Endothelial cell (in vitro differentiated cells): ENCODE measurements around the gene TRIOBP. TPM values are rescaled to one million over a fixed set of nuclear protein-coding genes. Genes with fewer than 3 reads are reported as not detected.

Source experiments
- DNase-seq: peaks from one replicate; pipeline ENCODE4 v3.0.0; 2021; ENCODE audit warnings: low spot score
- H3K27ac Mint-ChIP-seq: one replicate; pipeline ENCODE4 v1.8.0; 2021; ENCODE audit warnings: mixed read lengths, inconsistent platforms; ENCODE audit not compliant: unreplicated experiment
- H3K27me3 Mint-ChIP-seq: one replicate; pipeline ENCODE4 v1.8.0; 2021; ENCODE audit warnings: mild to moderate bottlenecking, moderate library complexity, mixed read lengths, inconsistent platforms; ENCODE audit not compliant: unreplicated experiment
- H3K36me3 Mint-ChIP-seq: one replicate; pipeline ENCODE4 v1.8.0; 2021; ENCODE audit warnings: mild to moderate bottlenecking, low read depth, mixed read lengths, inconsistent platforms; ENCODE audit not compliant: unreplicated experiment
- H3K4me1 Mint-ChIP-seq: one replicate; pipeline ENCODE4 v1.8.0; 2021; ENCODE audit warnings: mild to moderate bottlenecking, mixed read lengths, inconsistent platforms; ENCODE audit not compliant: unreplicated experiment
- H3K4me3 Mint-ChIP-seq: one replicate; pipeline ENCODE4 v1.8.0; 2021; ENCODE audit warnings: mild to moderate bottlenecking, mixed read lengths, inconsistent platforms; ENCODE audit not compliant: unreplicated experiment
- H3K9me3 Mint-ChIP-seq: one replicate; pipeline ENCODE4 v1.8.0; 2021; ENCODE audit warnings: mixed read lengths, inconsistent platforms; ENCODE audit not compliant: unreplicated experiment
- total RNA-seq: library from RNA; stranded (reverse); fragmentation: NEBNext Ultra II Directional; extraction: Animal tissue kit (Norgen Biotek cat#: 25700); gene quantifications from one replicate; pipeline ENCODE4 v1.2.1, GENCODE V29; 2021; ENCODE audit not compliant: unreplicated experiment
- TF ChIP-seq, protein P1 (sequence below): fragments of 200-600 bp; sonication (generic); IDR thresholded peaks from one replicate; pipeline ENCODE4 v1.5.0; 2021; ENCODE audit warnings: antibody characterized with exemption; ENCODE audit not compliant: unreplicated experiment

The TRIOBP gene
- total RNA-seq, 1 donor from 2014 or later: 110 TPM

DNA sequence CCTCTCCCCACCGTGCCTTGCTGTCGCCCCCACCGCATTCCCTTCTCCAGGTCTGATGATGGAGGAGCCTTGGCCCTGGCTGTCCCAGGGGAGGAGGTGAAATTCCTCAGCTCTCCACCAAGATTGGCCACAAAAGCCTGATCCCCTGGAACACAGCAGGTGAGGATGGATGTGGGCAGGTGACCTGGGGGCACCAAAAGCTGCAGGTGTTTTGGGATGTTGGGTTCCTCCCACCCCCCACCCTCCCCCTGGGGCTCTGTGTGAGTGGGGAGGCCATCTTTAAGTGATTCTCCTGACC is 639 bp downstream of the TRIOBP start:
- H3K27ac Mint-ChIP-seq: no peak overlapping the region
- peaks cover 5% of the 10 kb centered on the region for H3K27me3 Mint-ChIP-seq
- peaks cover 5% of the 10 kb centered on the region for H3K36me3 Mint-ChIP-seq
- peaks cover 3% of the 10 kb centered on the region for H3K4me1 Mint-ChIP-seq
- no peak overlapping the region for H3K4me3 Mint-ChIP-seq
- no peak for DNase-seq
- no peaks in the 10 kb centered on the region for H3K9me3 Mint-ChIP-seq
- TF ChIP-seq, protein P1, sequence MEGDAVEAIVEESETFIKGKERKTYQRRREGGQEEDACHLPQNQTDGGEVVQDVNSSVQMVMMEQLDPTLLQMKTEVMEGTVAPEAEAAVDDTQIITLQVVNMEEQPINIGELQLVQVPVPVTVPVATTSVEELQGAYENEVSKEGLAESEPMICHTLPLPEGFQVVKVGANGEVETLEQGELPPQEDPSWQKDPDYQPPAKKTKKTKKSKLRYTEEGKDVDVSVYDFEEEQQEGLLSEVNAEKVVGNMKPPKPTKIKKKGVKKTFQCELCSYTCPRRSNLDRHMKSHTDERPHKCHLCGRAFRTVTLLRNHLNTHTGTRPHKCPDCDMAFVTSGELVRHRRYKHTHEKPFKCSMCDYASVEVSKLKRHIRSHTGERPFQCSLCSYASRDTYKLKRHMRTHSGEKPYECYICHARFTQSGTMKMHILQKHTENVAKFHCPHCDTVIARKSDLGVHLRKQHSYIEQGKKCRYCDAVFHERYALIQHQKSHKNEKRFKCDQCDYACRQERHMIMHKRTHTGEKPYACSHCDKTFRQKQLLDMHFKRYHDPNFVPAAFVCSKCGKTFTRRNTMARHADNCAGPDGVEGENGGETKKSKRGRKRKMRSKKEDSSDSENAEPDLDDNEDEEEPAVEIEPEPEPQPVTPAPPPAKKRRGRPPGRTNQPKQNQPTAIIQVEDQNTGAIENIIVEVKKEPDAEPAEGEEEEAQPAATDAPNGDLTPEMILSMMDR: no peak

DNA sequence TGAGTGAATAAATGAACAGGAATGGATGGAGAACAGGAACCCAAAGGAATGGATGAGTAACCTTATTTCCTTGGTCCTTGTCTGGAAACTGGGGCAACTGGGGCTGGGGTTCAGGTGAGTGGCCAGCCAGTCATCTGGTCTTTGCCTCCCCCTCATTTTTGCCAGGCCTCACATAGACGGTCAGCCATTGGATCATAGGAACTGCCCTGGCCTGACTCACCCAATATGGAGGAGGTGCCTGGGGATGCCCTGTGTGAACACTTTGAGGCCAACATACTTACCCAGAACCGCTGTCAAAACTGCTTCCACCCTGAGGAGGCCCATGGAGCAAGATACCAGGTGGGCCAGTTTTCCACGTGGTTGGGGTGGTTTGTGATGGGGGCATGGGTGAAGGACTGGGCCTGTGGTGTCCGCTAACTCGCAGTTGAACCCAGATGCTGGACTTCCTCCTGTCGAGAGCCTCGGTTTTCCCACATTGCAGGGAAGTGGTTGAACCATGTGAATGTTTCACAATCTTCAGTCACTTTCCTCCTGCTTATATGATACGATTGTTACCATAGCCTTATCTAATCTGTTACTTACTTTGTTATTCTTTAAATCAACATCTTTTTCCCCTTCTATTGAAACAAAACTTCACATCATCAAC is 4.4 kb downstream of the TRIOBP start:
- Mint-ChIP-seq H3K4me1 (peaks cover 6% of the 10 kb centered on the region), H3K27me3 (peaks cover 6% of the 10 kb centered on the region), H3K36me3 (peaks cover 16% of the 10 kb centered on the region), H3K27ac (no peak overlapping the region), H3K4me3 (no peak overlapping the region), H3K9me3 (no peaks in the 10 kb centered on the region)
- no peak for DNase-seq
- TF ChIP-seq, protein P1: no peak

DNA sequence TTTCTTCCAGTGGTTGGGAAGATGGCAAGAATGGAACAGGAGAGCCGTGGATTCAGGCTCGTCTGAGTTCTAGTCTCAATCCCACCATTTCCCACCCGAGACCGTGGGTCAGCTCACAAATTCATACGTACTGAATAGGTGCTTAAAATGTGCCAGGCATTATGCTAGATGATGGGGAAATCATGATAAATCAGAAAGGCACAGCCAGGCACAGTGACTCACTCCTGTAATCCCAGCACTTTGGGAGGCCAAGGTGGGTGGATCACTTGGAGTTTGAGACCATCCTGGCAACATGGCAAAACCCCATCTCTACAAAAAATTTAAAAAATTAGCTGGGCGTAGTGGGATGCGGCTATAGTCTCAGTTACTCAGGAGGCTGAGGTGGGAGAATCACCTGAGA is 7.1 kb downstream of the TRIOBP start:
- DNase-seq: no peak

DNA sequence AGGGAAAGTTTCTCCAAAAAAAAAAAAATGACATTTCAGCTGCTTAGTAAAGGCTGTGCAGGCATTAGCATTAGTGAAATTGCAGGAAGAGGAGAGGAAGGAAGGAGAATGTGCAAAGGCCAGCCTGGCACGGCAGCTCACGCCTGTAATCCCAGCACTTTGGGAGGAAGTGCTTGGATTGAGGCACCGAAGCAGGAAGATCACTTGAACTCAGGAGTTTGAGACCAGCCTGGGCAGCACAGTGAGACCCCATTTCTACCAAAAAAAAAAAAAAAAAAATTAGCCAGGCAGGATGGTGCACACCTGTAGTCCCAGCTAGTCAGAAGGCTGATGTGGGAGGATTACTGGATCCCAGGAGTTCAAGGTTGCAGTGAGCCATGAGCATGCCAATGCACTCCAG is 7.8 kb downstream of the TRIOBP start:
- Mint-ChIP-seq H3K4me1 (peaks cover 8% of the 10 kb centered on the region), H3K27ac (no peak overlapping the region), H3K4me3 (no peak overlapping the region), H3K27me3 (peaks cover 3% of the 10 kb centered on the region), H3K36me3 (peaks cover 16% of the 10 kb centered on the region), H3K9me3 (no peaks in the 10 kb centered on the region)
- TF ChIP-seq, protein P1: no peak
- DNase-seq: no peak

More for the DNA sequence above, 7.1 kb downstream of the TRIOBP start:
- TF ChIP-seq, protein P1: no peak
- Mint-ChIP-seq H3K36me3 (peaks cover 16% of the 10 kb centered on the region), H3K4me3 (no peak overlapping the region), H3K9me3 (no peaks in the 10 kb centered on the region), H3K4me1 (peaks cover 8% of the 10 kb centered on the region), H3K27ac (no peak overlapping the region), H3K27me3 (peaks cover 3% of the 10 kb centered on the region)

DNA sequence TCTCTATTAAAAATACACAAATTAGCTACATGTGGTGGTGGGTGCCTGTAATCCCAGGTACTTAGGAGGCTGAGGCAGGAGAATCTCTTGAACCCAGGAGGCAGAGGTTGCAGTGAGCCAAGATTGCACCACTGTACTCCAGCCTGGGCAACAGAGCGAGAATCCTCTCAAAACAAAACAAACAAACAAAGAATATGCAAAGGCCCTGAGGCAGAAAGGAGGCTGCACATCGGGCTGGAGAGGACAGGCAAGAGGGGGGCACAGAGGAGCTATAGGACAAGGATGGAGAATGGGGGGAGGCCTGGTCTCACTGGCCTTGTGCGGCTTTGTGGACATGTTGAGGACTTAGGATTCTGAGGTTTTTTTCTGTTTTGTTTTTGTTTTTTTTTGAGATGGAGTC is 8.4 kb downstream of the TRIOBP start:
- no peak for DNase-seq
- Mint-ChIP-seq H3K27ac (no peak overlapping the region), H3K36me3 (peaks cover 20% of the 10 kb centered on the region), H3K4me3 (no peak overlapping the region), H3K9me3 (no peaks in the 10 kb centered on the region), H3K4me1 (peaks cover 11% of the 10 kb centered on the region), H3K27me3 (peaks cover 3% of the 10 kb centered on the region)
- TF ChIP-seq, protein P1: no peak
